Stomach (tissue), 4 donors: Measurements from ENCODE around the gene LIN28B.

Experiments
- POLR2A ChIP-seq, 4 donors: fragments of 450-650 bp; IDR thresholded peaks; one replicate each; pipeline ENCODE4 v1.6.1; 2016; ENCODE audit warnings: antibody characterized with exemption in 4 of 4, control low read depth in 2 of 4, mild to moderate bottlenecking in 1 of 4, moderate library complexity in 1 of 4
- POLR2AphosphoS5 ChIP-seq, 3 donors: sonication (generic); formaldehyde crosslinking; IDR thresholded peaks; one replicate each; pipeline ENCODE4 v1.6.1; 2016; ENCODE audit warnings: antibody characterized with exemption in 3 of 3
- TF ChIP-seq, protein P1 (sequence below), 7 experiments: fragments of 450-650 bp in 4 of 7; fragments of 200-600 bp in 3 of 7; sonication (generic) in 3 of 7; IDR thresholded peaks; one replicate each; pipeline ENCODE4 v1.5.1; 2016 to 2019; ENCODE audit warnings: antibody characterized with exemption in 7 of 7, control low read depth in 2 of 7, mild to moderate bottlenecking in 1 of 7

DNA sequence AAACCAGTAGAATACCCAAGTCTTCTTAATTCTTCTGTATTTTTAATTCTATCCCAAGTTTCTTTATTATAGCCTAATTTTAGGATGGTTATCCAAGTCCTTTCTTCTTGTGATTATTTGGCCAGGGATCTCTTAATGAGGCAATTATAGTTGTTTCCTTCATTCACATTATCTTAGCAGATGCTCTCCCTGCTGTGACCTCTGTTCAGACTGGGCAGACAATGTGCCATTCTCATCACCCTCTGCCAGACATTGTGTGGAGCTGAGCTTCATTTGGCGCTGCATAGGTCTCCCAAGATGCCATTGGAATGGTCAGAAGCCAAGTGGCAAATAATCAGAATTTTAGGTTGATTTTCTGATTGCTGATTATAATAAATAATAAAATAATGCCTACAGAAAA, 79.4 kb downstream of the LIN28B start:
- TF ChIP-seq, protein P1, sequence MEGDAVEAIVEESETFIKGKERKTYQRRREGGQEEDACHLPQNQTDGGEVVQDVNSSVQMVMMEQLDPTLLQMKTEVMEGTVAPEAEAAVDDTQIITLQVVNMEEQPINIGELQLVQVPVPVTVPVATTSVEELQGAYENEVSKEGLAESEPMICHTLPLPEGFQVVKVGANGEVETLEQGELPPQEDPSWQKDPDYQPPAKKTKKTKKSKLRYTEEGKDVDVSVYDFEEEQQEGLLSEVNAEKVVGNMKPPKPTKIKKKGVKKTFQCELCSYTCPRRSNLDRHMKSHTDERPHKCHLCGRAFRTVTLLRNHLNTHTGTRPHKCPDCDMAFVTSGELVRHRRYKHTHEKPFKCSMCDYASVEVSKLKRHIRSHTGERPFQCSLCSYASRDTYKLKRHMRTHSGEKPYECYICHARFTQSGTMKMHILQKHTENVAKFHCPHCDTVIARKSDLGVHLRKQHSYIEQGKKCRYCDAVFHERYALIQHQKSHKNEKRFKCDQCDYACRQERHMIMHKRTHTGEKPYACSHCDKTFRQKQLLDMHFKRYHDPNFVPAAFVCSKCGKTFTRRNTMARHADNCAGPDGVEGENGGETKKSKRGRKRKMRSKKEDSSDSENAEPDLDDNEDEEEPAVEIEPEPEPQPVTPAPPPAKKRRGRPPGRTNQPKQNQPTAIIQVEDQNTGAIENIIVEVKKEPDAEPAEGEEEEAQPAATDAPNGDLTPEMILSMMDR (IDR thresholded peaks at IDR 0.05), result no peak
- no peak for TF ChIP-seq POLR2A (IDR thresholded peaks at IDR 0.05)
- no peak for TF ChIP-seq POLR2AphosphoS5 (IDR thresholded peaks at IDR 0.05)
